Esophagus squamous epithelium (tissue), 5 donors: Measurements from ENCODE around the gene LRRC37A. TPM values are rescaled to one million over a fixed set of nuclear protein-coding genes. Genes with fewer than 3 reads are reported as not detected.
"Not testable (repeated sequence)": the region's sequence is repeated elsewhere in the genome, so short reads cannot be mapped to it uniquely, and the experiment has no call there.

Experiments
- DNase-seq: peaks from one replicate; lab custom pipeline; 2025; lab: John Stamatoyannopoulos, UW
- H3K27ac ChIP-seq, 4 donors: fragments of 200-600 bp; sonication (generic); one replicate each; pipeline ENCODE4 v1.5.1; 2016 to 2019; ENCODE audit warnings: mild to moderate bottlenecking in 1 of 4
- H3K27me3 ChIP-seq, 4 donors: fragments of 200-600 bp; sonication (generic); 1 replicate in 3 of 4; 2 replicates in 1 of 4; pipeline versions ENCODE4 v1.5.1 to v1.6.0; 2017 to 2021; ENCODE audit warnings: antibody characterized with exemption in 1 of 4
- H3K36me3 ChIP-seq, 3 donors: fragments of 200-600 bp; sonication (generic); one replicate each; pipeline ENCODE4 v1.5.1; 2016 to 2019
- H3K4me1 ChIP-seq, 3 donors: fragments of 200-600 bp; sonication (generic); one replicate each; pipeline ENCODE4 v1.5.1; 2017 to 2019
- H3K4me3 ChIP-seq, 4 donors: fragments of 200-600 bp; sonication (generic); 1 replicate in 3 of 4; 2 replicates in 1 of 4; pipeline ENCODE4 v1.5.1; 2016 to 2019; ENCODE audit warnings: mild to moderate bottlenecking in 2 of 4, moderate library complexity in 1 of 4
- H3K9me3 ChIP-seq, 3 donors: fragments of 200-600 bp; sonication (generic); one replicate each; pipeline ENCODE4 v1.5.1; 2016 to 2019
- CTCF ChIP-seq, 6 experiments: fragments of 450-650 bp in 4 of 6; fragments of 200-600 bp in 2 of 6; sonication (generic) in 2 of 6; IDR thresholded peaks; one replicate each; pipeline ENCODE4 v1.5.1; 2016 to 2019; ENCODE audit warnings: antibody characterized with exemption in 6 of 6, mild to moderate bottlenecking in 4 of 6, moderate library complexity in 4 of 6
- POLR2A ChIP-seq, 4 donors: fragments of 450-650 bp; IDR thresholded peaks; one replicate each; pipeline ENCODE4 v1.6.1; 2017; ENCODE audit warnings: antibody characterized with exemption in 4 of 4, mild to moderate bottlenecking in 4 of 4, moderate library complexity in 3 of 4
- WGBS, 2 donors: methylation state at CpG; one replicate each; pipeline ENCODE4 v1.1.5; 2018; 5-methylcytosine and 5-hydroxymethylcytosine counted together
- intact Hi-C: fragments of 100-400 bp; cut with DNase I; formaldehyde crosslinking; loops from one replicate; pipeline ENCODE4 v1.15.0; 2022
- total RNA-seq, 4 donors: library from RNA; depleted of rRNA; stranded (reverse); fragments of >200 nt; gene quantifications; one replicate each; pipeline ENCODE4 v1.1.0, GENCODE V29; 2016
- donor health status: DM: yes; HTN: yes; CAD: no.

Gene LRRC37A
- 1 to 10 TPM in 2 of 4 donors, under 1 TPM in 2; 0.18 to 1.1 (median 0.85) TPM for total RNA-seq

- H3K4me3 ChIP-seq, H3K4me1 ChIP-seq, DNase-seq, H3K36me3 ChIP-seq, intact Hi-C loops, H3K27ac ChIP-seq, H3K9me3 ChIP-seq, H3K27me3 ChIP-seq: not testable (repeated sequence)
- no CpG with 5 or more reads among the region's 16 CpGs for WGBS, 2 donors
These were observed at the start of gene LRRC37A for GRCh38 chr17:46294831-46295230. Gene LRRC37A (plus strand): TSS chr17:46295131. CDS start chr17:46295134, 3 bp downstream.

- H3K27me3 ChIP-seq, H3K36me3 ChIP-seq, H3K27ac ChIP-seq, DNase-seq, H3K4me3 ChIP-seq, H3K9me3 ChIP-seq, intact Hi-C loops, H3K4me1 ChIP-seq: not testable (repeated sequence)
- 77 to 84% methylated on average over 3 of the region's 3 CpGs for WGBS, 2 donors
These were observed 45.8 kb upstream of the LRRC37A start for GRCh38 chr17:46249153-46249552.

- no CpG with 5 or more reads among the region's 31 CpGs for WGBS, 2 donors
- H3K27me3 ChIP-seq, H3K4me3 ChIP-seq, H3K9me3 ChIP-seq, DNase-seq, H3K36me3 ChIP-seq, intact Hi-C loops, H3K4me1 ChIP-seq, H3K27ac ChIP-seq: not testable (repeated sequence)
These were observed 42.1 kb upstream of the LRRC37A start for GRCh38 chr17:46252804-46253203.

GRCh38 chr17:46253722-46254121, 41.2 kb upstream of the LRRC37A start:
- H3K27ac ChIP-seq, H3K36me3 ChIP-seq, DNase-seq, H3K27me3 ChIP-seq, H3K4me1 ChIP-seq, intact Hi-C loops, H3K4me3 ChIP-seq, H3K9me3 ChIP-seq: not testable (repeated sequence)
- TF ChIP-seq CTCF (IDR thresholded peaks at IDR 0.05) = peak; percentile 31 to 71 (median 50)
- WGBS, 2 donors = 27 to 35% methylated on average over 5 to 6 of the region's 8 CpGs

GRCh38 chr17:46254215-46254614, 40.7 kb upstream of the LRRC37A start:
- H3K36me3 ChIP-seq, H3K27me3 ChIP-seq, intact Hi-C loops, DNase-seq, H3K27ac ChIP-seq, H3K4me3 ChIP-seq, H3K4me1 ChIP-seq, H3K9me3 ChIP-seq: not testable (repeated sequence)
- WGBS, 2 donors = 84% methylated on average over 5 to 6 of the region's 6 CpGs

GRCh38 chr17:46256369-46256768, 38.6 kb upstream of the LRRC37A start:
- H3K4me1 ChIP-seq, H3K4me3 ChIP-seq, H3K27me3 ChIP-seq, DNase-seq, intact Hi-C loops, H3K27ac ChIP-seq, H3K9me3 ChIP-seq, H3K36me3 ChIP-seq: not testable (repeated sequence)
- WGBS, 2 donors = 31 to 73% methylated on average over 1 of the region's 1 CpG

GRCh38 chr17:46259845-46260661, 34.9 kb upstream of the LRRC37A start:
- H3K4me1 ChIP-seq, H3K27ac ChIP-seq, DNase-seq, H3K9me3 ChIP-seq, H3K27me3 ChIP-seq, H3K36me3 ChIP-seq, intact Hi-C loops: not testable (repeated sequence)
- 5 to 6% methylated on average over 9 to 11 of the region's 62 CpGs for WGBS, 2 donors
- H3K4me3 ChIP-seq = peak overlapping the region; percentile 4 to 64 (median 34)

- H3K9me3 ChIP-seq = no peaks in the 10 kb centered on the region
- no peak overlapping the region for H3K27ac ChIP-seq
- no peaks in the 10 kb centered on the region for H3K27me3 ChIP-seq
- intact Hi-C loops = no loop called here
- DNase-seq = no peak
- 89 to 90% methylated on average over 7 to 8 of the region's 8 CpGs for WGBS, 2 donors
- peaks cover 0 to 16% (median 4%) of the 10 kb centered on the region in 3 donors for H3K4me1 ChIP-seq
- no peak overlapping the region for H3K4me3 ChIP-seq
- no peak for TF ChIP-seq POLR2A (IDR thresholded peaks at IDR 0.05)
- TF ChIP-seq CTCF (IDR thresholded peaks at IDR 0.05) = no peak
- H3K36me3 ChIP-seq = no peaks in the 10 kb centered on the region
These were observed 32.7 kb upstream of the LRRC37A start for GRCh38 chr17:46262271-46262670.
